ENCODE data around the gene ARL15. TPM values are rescaled to one million over a fixed set of nuclear protein-coding genes. Genes with fewer than 3 reads are reported as not detected.

ARL15 gene
- total RNA-seq, 4 donors from 2014 or later, result 19.6 to 52.5 (median 30.6) TPM

- TF ChIP-seq CTCF (IDR thresholded peaks at IDR 0.05; ENCODE audit: low read depth), result no peak
These were observed 51.3 kb downstream of the ARL15 start for GRCh38 chr5:54259090-54259489.

GRCh38 chr5:54257366-54258118 lies 52.8 kb downstream of the ARL15 start:
- no peak for TF ChIP-seq CTCF (IDR thresholded peaks at IDR 0.05; ENCODE audit: low read depth)

- no peak for TF ChIP-seq CTCF (IDR thresholded peaks at IDR 0.05; ENCODE audit: low read depth)
These were observed 55.7 kb downstream of the ARL15 start for GRCh38 chr5:54254482-54255198.

- no peak for TF ChIP-seq CTCF (IDR thresholded peaks at IDR 0.05; ENCODE audit: low read depth)
These were observed 58.4 kb downstream of the ARL15 start for GRCh38 chr5:54251981-54252380.

GRCh38 chr5:54249210-54250028 lies 61.0 kb downstream of the ARL15 start:
- TF ChIP-seq CTCF (IDR thresholded peaks at IDR 0.05; ENCODE audit: low read depth), result no peak

- TF ChIP-seq CTCF (IDR thresholded peaks at IDR 0.05; ENCODE audit: low read depth), result no peak
These were observed 63.1 kb downstream of the ARL15 start for GRCh38 chr5:54247226-54247625.
